D721Med (cell line): Measurements from ENCODE around the gene CDSN.

Source experiments
- DNase-seq: peaks from one replicate; pipeline ENCODE4 v3.0.0; 2011; ENCODE audit warnings: low spot score; ENCODE audit not compliant: insufficient read length
- FAIRE-seq: peaks from 2 replicates; lab custom pipeline; 2011; peaks lifted over from hg19 to GRCh38; lab: Jason Lieb, UNC
- TF ChIP-seq, protein P1 (sequence below): IDR thresholded peaks from 2 replicates; pipeline ENCODE4 v1.5.1; 2012; ENCODE audit warnings: mild to moderate bottlenecking, control low read depth; ENCODE audit not compliant: insufficient read depth; ENCODE audit errors: missing control alignments

Gene CDSN

DNA sequence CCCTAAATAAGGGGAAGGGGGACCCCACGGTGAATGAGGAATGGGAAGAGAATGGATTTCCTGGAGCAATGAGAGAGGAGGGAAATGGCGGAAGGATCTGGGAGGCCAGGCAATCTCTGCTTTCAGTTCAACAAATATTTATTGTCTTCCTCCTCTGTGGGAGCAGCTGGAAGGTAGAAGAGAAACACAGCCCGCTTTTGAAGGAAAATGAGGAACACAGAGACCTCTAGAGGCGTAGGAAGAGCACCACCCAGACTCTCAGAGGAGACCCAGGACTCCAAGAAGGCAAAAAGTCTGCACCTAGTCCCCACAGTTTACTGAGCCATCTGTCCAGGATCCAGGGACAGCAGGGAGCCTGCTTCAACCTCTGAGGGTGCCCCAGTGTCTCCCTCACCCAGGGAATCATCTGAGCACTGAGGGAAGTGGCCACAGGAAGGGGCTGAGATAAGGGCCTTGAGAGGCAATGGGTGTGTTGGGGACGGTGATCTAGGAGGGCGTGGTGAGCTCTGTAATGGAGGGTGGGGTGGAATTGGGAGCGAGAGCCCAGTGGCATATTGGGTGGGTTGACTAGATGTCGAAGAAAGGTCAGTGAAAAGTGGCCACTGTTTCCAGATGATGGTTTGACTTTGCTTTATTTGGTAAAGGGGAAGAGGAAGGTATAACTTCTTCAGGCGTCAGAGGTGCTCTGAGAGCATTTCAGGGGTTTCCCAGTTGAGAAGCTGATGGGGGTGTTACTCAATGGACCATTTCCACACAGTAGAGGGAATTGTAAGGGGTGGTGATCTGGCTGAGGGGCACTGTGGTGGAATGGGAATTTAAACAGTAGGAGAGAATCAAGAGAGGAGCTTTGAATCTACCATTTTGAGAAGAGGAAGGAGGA, 5.0 kb downstream of the CDSN start:
- no peak for FAIRE-seq
- no peak for DNase-seq
- TF ChIP-seq, protein P1, sequence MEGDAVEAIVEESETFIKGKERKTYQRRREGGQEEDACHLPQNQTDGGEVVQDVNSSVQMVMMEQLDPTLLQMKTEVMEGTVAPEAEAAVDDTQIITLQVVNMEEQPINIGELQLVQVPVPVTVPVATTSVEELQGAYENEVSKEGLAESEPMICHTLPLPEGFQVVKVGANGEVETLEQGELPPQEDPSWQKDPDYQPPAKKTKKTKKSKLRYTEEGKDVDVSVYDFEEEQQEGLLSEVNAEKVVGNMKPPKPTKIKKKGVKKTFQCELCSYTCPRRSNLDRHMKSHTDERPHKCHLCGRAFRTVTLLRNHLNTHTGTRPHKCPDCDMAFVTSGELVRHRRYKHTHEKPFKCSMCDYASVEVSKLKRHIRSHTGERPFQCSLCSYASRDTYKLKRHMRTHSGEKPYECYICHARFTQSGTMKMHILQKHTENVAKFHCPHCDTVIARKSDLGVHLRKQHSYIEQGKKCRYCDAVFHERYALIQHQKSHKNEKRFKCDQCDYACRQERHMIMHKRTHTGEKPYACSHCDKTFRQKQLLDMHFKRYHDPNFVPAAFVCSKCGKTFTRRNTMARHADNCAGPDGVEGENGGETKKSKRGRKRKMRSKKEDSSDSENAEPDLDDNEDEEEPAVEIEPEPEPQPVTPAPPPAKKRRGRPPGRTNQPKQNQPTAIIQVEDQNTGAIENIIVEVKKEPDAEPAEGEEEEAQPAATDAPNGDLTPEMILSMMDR = no peak

DNA sequence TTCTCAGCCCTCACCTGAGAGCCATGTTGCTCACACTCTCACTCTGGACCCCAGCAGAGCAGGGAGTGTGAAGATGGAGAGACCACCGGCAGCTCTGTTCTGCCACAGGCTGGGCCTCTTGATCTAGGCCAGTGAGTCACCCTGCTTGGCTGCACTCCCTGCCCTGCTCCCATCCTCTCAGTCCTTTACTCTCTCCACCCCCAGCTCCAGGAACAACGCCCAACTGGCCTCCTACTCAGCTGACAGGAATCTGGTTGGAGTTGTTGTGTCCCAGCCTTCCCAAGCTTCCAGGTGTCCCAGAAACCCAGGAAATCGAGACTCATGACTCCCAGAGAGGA, 5.7 kb downstream of the CDSN start, which contains the start of gene PSORS1C1:
PSORS1C1 (plus strand) TSS at position 260 of the 338 bp plus-strand sequence. CDS start 14,833 bp downstream, outside the sequence.
- FAIRE-seq (no peak), DNase-seq (no peak)
- TF ChIP-seq, protein P1 = no peak

DNA sequence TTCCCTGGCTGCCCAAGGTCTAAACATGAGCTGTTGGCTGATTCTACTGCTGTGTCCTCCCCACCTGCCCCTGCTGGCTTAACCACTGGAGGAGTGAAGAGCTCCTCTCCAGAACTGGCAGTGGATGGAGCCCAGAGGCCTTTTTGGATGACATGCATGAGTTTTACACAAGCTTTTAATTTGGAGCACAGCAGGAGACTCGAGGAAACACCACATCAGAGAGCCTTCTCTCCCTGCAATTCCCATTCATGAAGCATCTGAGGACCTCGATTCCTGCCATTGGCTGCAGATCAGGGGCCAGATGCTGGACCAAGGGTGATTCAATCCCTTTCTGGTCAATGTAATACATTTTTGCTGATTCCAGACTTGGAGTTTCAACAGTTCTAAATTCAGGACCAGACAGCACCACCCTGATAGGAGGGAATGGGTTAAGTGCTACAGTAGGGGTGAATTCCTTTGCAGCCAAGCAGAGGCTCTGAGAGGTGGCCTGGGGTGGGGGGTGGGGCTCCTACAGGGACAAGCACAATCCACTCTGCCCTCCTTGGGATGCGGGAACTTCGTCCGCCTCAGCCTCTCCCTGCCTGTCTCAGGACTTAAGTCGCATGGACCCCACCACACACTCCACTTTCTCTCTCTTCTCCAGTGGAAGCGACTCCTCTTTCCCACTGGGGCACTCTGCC, 6.2 kb downstream of the CDSN start:
- TF ChIP-seq, protein P1 = no peak
- FAIRE-seq (no peak), DNase-seq (no peak)

DNA sequence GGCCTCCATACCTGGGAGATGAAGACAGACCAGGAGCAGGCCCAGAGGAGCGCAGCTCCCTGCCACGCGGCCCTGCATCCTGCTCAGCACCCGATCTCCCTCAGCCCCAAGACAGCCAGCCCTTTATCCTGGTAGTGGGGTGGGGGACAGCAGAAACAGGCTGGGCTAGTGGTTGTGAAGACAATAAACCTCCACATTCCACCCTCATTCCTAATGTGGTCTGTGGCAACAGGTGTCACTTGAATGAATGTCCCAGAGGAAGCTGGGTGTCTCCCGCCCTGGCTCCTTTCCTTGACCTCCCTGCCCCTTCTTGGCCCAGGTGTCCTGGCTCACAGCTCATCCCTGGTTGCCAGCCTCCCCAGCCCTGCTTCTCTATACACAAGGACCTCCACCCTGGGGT, 7.8 kb downstream of the CDSN start, which contains the start of gene C6orf15:
C6orf15 (minus strand) TSS at position 98 of the 400 bp plus-strand sequence; CDS start at position 78, 20 bp downstream.
- FAIRE-seq (no peak), DNase-seq (no peak)
- TF ChIP-seq, protein P1 = no peak

DNA sequence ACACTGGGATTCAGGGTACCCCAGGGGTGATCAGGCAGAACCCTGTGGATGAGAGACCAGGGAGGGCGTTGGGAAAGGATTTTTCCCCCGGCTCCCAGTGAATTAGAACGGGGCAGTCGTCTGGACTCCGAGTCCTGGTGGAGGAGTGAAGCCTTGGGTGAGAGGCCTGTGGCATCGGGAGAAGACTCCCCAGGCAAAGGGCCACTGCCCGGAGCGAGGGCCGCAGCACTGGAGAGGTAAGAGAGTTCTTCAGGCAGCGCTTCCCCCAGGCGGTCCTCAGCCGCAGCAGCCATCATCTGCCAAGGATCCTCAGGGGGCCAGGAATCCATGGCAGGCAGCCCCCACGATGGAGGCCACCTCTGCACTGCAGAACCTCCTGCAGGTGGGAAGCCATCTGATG, 8.5 kb downstream of the CDSN start:
- TF ChIP-seq, protein P1 = no peak
- DNase-seq = no peak
- no peak for FAIRE-seq

DNA sequence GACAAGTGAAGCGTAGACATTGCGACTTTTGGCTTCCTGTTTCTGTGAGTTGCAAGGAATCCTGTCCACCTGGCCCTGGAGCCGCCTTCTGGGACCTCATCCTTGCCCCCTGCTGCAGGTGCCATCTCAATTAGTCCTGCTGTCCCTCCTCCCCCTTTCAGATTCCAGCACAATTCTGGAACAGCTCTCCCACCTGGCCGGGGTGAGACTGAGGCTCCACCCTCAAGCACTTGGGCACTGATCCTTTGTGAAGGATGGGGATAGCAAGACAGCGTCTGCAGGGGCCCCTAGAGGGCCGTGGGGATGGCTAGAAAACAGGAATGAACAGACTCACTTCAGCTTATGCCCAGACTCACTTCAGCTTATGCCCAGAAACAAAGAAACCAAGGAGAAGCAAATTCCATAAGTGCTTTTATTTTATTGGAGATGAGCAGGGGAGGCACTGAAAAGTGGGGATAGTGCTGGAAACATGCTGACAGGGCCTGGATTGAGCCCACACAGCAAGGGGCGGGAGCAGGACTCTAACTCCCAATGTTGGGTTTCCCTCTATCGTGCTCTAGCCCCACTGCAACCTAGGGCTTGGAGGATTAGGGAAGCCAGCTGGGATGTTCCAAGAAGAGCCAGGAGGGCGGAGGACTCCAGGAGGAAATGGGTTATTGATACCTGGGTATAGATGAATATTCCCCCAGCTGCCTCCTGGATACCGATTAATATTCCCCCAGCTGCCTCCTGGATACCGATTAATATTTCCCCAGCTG, 9.2 kb downstream of the CDSN start:
- TF ChIP-seq, protein P1 = no peak
- no peak for FAIRE-seq
- no peak for DNase-seq
